SU-DHL-6 (cell line): ENCODE results near the gene PLA2G4E.

Source experiments
- H2AFZ ChIP-seq: fragments of 200-600 bp; sonication (generic); 2 replicates; pipeline ENCODE4 v1.6.1; 2014; ENCODE audit warnings: low read depth, mild to moderate bottlenecking, moderate library complexity, mixed read lengths, antibody characterized with exemption, low read length; ENCODE audit not compliant: severe bottlenecking
- H3F3A ChIP-seq: fragments of 200-600 bp; shearing (Covaris generic); 2 replicates; pipeline ENCODE4 v1.6.0; 2016; ENCODE audit warnings: antibody characterized with exemption, mild to moderate bottlenecking; ENCODE audit not compliant: insufficient read depth
- H3K27ac ChIP-seq: fragments of 200-600 bp; sonication (generic); 2 replicates; pipeline ENCODE4 v1.5.1; 2016; ENCODE audit warnings: low read depth, mild to moderate bottlenecking, low read length, moderate library complexity, mixed read lengths
- H3K27me3 ChIP-seq: fragments of 200-600 bp; sonication (generic), shearing (Covaris generic); 2 replicates; pipeline ENCODE4 v1.6.0; 2014; ENCODE audit warnings: mild to moderate bottlenecking, low read length
- H3K36me3 ChIP-seq: fragments of 200-600 bp; sonication (generic); 2 replicates; pipeline ENCODE4 v1.6.1; 2014; ENCODE audit warnings: mild to moderate bottlenecking, low read length, mixed read lengths
- H3K4me2 ChIP-seq: fragments of 300-600, 200-600 bp; shearing (Covaris generic), sonication (generic); 2 replicates; pipeline ENCODE4 v1.6.0; 2014; ENCODE audit warnings: low read length, low read depth, mild to moderate bottlenecking; ENCODE audit not compliant: poor library complexity, severe bottlenecking
- H3K4me3 ChIP-seq: fragments of 200-600 bp; sonication (generic); 2 replicates; pipeline ENCODE4 v1.5.1; 2014; ENCODE audit warnings: antibody characterized with exemption, low read length, mild to moderate bottlenecking, mixed read lengths; ENCODE audit not compliant: insufficient read depth, poor library complexity, severe bottlenecking
- H3K79me2 ChIP-seq: fragments of 200-600 bp; sonication (generic); 2 replicates; pipeline ENCODE4 v1.6.1; 2014; ENCODE audit warnings: mild to moderate bottlenecking, low read length, moderate library complexity; ENCODE audit not compliant: insufficient read depth
- H3K9ac ChIP-seq: fragments of 200-600 bp; sonication (generic); 2 replicates; pipeline ENCODE4 v1.7.0; 2014; ENCODE audit warnings: mild to moderate bottlenecking, low read length
- H3K9me2 ChIP-seq: fragments of 200-600 bp; sonication (generic); replicated peaks from 2 replicates; pipeline ENCODE4 v1.6.1; 2014; ENCODE audit warnings: low read length; ENCODE audit not compliant: insufficient read depth
- H3K9me3 ChIP-seq: fragments of 200-600 bp; sonication (generic); 2 replicates; pipeline ENCODE4 v1.6.1; 2014; ENCODE audit warnings: low read length, mixed read lengths; ENCODE audit not compliant: insufficient read depth
- H4K20me1 ChIP-seq: fragments of 200-600 bp; sonication (generic); 2 replicates; pipeline ENCODE4 v1.6.1; 2014; ENCODE audit warnings: low read depth, mild to moderate bottlenecking, antibody characterized with exemption, low read length, moderate library complexity, mixed read lengths
- CTCF ChIP-seq: fragments of 200-600 bp; sonication (generic); IDR thresholded peaks from one replicate; pipeline ENCODE4 v1.5.1; 2017; ENCODE audit warnings: antibody characterized with exemption, mild to moderate bottlenecking, low read length, moderate library complexity; ENCODE audit not compliant: insufficient read depth, poor library complexity, severe bottlenecking
- EZH2phosphoT487 ChIP-seq: fragments of 200-600 bp; sonication (generic), shearing (Covaris generic); conservative IDR thresholded peaks from 2 replicates; pipeline ENCODE4 v1.6.1; 2018; ENCODE audit warnings: mild to moderate bottlenecking, antibody characterized with exemption, low read length, moderate library complexity, mixed read lengths

Gene PLA2G4E

DNA sequence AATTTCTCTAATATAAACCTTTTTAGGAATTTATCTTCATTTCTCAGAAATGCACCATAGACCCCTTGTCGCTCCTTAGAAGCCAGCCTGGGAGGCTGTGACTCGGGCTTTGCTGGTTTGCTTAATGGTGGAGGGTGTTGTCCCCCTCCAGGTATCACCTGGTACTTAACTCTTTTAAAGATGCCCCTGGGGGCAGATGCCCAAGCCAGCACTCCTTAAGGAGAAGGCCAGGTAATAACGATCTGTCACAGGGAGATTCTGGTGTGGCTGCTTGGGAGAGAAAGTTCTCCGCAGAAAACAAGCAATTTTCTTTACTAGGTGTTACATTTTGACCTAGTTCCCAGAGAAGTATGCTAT lies 70.7 kb downstream of the PLA2G4E start:
- no peak overlapping the region for H3K4me3 ChIP-seq
- no peaks in the 10 kb centered on the region for H3K9me3 ChIP-seq
- H3K9me2 ChIP-seq = no peaks in the 10 kb centered on the region
- H3K36me3 ChIP-seq = no peaks in the 10 kb centered on the region
- no peak overlapping the region for H3K9ac ChIP-seq
- H2AFZ ChIP-seq = no peak overlapping the region
- TF ChIP-seq CTCF (no peak), EZH2phosphoT487 (no peak)
- no peaks in the 10 kb centered on the region for H3K79me2 ChIP-seq
- H3K27ac ChIP-seq = no peak overlapping the region
- no peak overlapping the region for H3K4me2 ChIP-seq
- H3K27me3 ChIP-seq = no peaks in the 10 kb centered on the region
- H3F3A ChIP-seq = no peaks in the 10 kb centered on the region
- H4K20me1 ChIP-seq = no peaks in the 10 kb centered on the region

DNA sequence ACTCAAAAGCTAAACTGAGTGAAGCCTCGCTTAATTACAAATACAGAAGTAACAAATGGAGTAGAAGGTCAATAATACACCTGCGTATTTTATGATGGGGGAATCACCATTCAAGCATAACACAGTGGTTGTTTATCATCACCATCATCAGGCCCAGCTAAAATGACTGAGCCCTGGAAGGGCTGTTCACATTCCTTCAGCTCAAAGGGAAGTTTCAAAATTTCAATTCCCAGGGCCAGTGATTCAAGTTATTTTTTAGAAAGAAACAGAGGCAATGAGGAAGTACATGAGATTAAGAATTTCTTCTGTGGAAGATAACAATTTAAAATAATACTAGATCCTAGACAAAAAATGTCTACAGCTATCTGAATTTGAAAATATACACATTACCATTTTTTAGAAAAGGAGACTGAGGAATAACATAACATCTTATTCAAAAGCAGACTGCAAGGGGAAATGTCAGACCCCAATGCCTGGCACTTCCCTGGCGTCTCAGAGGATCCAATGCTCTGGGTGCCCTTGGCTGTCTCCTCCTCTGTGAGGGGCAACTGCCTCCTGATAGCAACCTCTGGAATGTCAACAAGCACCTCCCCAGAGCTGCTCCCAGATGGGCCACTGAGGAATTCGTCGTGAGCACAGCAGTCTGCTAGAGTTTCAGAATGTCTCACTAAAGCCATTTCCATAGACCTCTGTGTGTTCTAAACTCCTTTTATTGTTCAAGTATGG lies 71.3 kb downstream of the PLA2G4E start:
- H3K9me2 ChIP-seq = no peaks in the 10 kb centered on the region
- no peaks in the 10 kb centered on the region for H3K27me3 ChIP-seq
- H3K27ac ChIP-seq = no peak overlapping the region
- no peak overlapping the region for H2AFZ ChIP-seq
- no peaks in the 10 kb centered on the region for H4K20me1 ChIP-seq
- H3K4me2 ChIP-seq = no peak overlapping the region
- no peaks in the 10 kb centered on the region for H3K36me3 ChIP-seq
- H3K4me3 ChIP-seq = no peak overlapping the region
- H3K79me2 ChIP-seq = no peaks in the 10 kb centered on the region
- no peak overlapping the region for H3K9ac ChIP-seq
- H3K9me3 ChIP-seq = no peaks in the 10 kb centered on the region
- TF ChIP-seq CTCF (no peak), EZH2phosphoT487 (no peak)
- H3F3A ChIP-seq = no peaks in the 10 kb centered on the region

DNA sequence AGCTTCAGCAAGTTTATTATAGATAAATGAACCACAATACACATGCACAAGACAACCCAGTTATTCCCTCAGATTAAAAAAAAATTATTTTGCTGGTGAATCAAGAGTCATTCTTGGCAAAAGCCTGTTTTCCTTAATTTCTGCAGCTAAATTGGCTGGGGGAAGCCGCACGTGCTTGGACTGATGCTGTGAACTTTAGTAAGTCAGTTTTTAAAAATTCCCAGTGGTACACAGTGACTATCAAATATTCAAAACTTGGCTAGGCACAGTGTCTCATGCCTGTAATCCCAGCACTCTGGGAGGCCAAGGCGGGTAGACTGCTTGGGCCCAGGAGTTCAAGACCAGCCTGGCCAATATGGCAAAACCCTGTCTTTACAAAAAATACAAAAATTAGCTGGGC lies 72.4 kb downstream of the PLA2G4E start:
- Histone ChIP-seq H3K4me3 (no peak overlapping the region), H3K9ac (no peak overlapping the region), H3K9me2 (no peaks in the 10 kb centered on the region), H3K27me3 (no peaks in the 10 kb centered on the region), H3K36me3 (no peaks in the 10 kb centered on the region), H3K9me3 (no peaks in the 10 kb centered on the region), H3K4me2 (no peak overlapping the region), H3F3A (no peaks in the 10 kb centered on the region), H4K20me1 (no peaks in the 10 kb centered on the region), H3K79me2 (no peaks in the 10 kb centered on the region), H3K27ac (no peak overlapping the region), H2AFZ (no peak overlapping the region)
- no peak for TF ChIP-seq CTCF
- no peak for TF ChIP-seq EZH2phosphoT487
